NB4 (cell line): ENCODE results near the gene FBL.

Experiments used
- CTCF ChIP-seq: IDR thresholded peaks from one replicate; pipeline ENCODE4 v1.5.1; 2012; ENCODE audit warnings: low read depth, low read length
- MAX ChIP-seq: IDR thresholded peaks from 2 replicates; pipeline ENCODE4 v1.6.1; 2011; ENCODE audit warnings: low read depth, low read length
- MYC ChIP-seq: IDR thresholded peaks from 2 replicates; pipeline ENCODE4 v1.6.1; 2011; ENCODE audit warnings: low read depth, low read length
- POLR2A ChIP-seq: IDR thresholded peaks from 2 replicates; pipeline ENCODE4 v1.6.1; 2011; ENCODE audit warnings: mild to moderate bottlenecking; ENCODE audit not compliant: insufficient read length; ENCODE audit errors: extremely low read depth

DNA sequence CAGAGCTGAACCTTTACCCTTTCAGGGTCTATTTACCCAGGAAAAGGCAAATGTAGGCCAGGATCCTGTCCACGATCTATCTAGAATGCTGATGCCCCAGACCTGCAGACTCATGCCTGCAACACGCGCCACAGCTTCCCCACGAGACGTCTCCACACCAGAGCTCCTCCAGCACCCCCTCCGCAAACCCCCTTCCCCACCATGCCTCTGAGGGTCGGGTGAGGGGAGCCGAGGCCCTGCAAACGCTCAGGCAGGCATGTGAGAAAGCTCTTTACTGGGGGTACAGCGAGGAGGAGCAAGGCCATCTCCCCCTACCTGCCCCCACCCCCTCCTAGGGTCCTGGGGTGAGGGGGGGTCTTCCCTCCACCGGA is 21.1 kb downstream of the FBL start:
- TF ChIP-seq CTCF (no peak), POLR2A (no peak), MAX (no peak), MYC (no peak)
